C4-2B (cell line): ENCODE results near the gene LRMDA.

Experiments used
- CTCF ChIP-seq: fragments of 450-650 bp; conservative IDR thresholded peaks from 2 replicates; pipeline ENCODE4 v1.5.1; 2017; ENCODE audit warnings: mild to moderate bottlenecking
- ZFX ChIP-seq: fragments of 450-650 bp; IDR thresholded peaks from 2 replicates; pipeline ENCODE4 v1.6.1; 2017

GRCh38 chr10:76017026-76017732 lies 585.8 kb downstream of the LRMDA start:
- TF ChIP-seq CTCF, result no peak
- TF ChIP-seq ZFX, result no peak
